AG04449 (cell line): ENCODE measurements around the gene SMPDL3B.

Experiments
- CTCF ChIA-PET: fragments of 350-600 bp; formaldehyde crosslinking; extraction: SDS; loops from one replicate; lab custom pipeline; 2021; ENCODE audit warnings: antibody characterized with exemption; lab: Yijun Ruan, JAX
- POLR2A ChIA-PET: fragments of 400-600, 350-600 bp; formaldehyde crosslinking; extraction: SDS; loops from one replicate; lab custom pipeline; 2020; ENCODE audit warnings: antibody characterized with exemption, inconsistent platforms; lab: Yijun Ruan, JAX
- DNase-seq: peaks from one replicate; pipeline ENCODE4 v3.0.0-alpha.2; 2010; ENCODE audit warnings: low read depth, low spot score
- H3K4me3 ChIP-seq: 2 replicates; pipeline ENCODE4 v1.5.1; 2011; ENCODE audit warnings: low read depth, mild to moderate bottlenecking, control low read depth, low read length
- CTCF ChIP-seq: IDR thresholded peaks from one replicate; pipeline ENCODE4 v1.5.1; 2011; ENCODE audit warnings: mild to moderate bottlenecking, moderate library complexity, low read length, control low read depth, inconsistent platforms; ENCODE audit not compliant: insufficient read depth; ENCODE audit errors: missing control alignments

The SMPDL3B gene

GRCh38 chr1:27934818-27935549, at the start of gene SMPDL3B:
Gene SMPDL3B (plus strand): TSS chr1:27935000. CDS start chr1:27935184, 184 bp downstream.
- TF ChIP-seq CTCF: peak; percentile 10
- POLR2A ChIA-PET: no interaction called here
- no peak for DNase-seq
- no peak within 1 kb of the TSS; the same call in 1 of the 2 replicates for H3K4me3 ChIP-seq
- CTCF ChIA-PET: no interaction called here

GRCh38 chr1:27885114-27885528, 49.7 kb upstream of the SMPDL3B start:
- POLR2A ChIA-PET: interaction anchor here (1.0 kb wide), 1 partner anchor 8 kb away, joined by 4 read pairs; no protein-coding TSS in a partner anchor
- DNase-seq: no peak
- CTCF ChIA-PET: no interaction called here
- H3K4me3 ChIP-seq: no peak overlapping the region
- TF ChIP-seq CTCF: no peak

- H3K4me3 ChIP-seq: no peak overlapping the region
- ChIA-PET CTCF (interaction anchor here (0.8 kb wide), 1 partner anchor 11 kb away, joined by 4 read pairs; no protein-coding TSS in a partner anchor), POLR2A (no interaction called here)
- TF ChIP-seq CTCF: no peak
- no peak for DNase-seq
Observed at GRCh38 chr1:27885621-27886352, 49.0 kb upstream of the SMPDL3B start.

- ChIA-PET CTCF (interaction anchor here (0.8 kb wide), 1 partner anchor 10 kb away, joined by 4 read pairs; no protein-coding TSS in a partner anchor), POLR2A (no interaction called here)
- H3K4me3 ChIP-seq: no peak overlapping the region
- DNase-seq: no peak
- TF ChIP-seq CTCF: no peak
Observed at GRCh38 chr1:27886353-27886679, 48.5 kb upstream of the SMPDL3B start.

GRCh38 chr1:27886744-27887143, 48.1 kb upstream of the SMPDL3B start:
- TF ChIP-seq CTCF: no peak
- DNase-seq: no peak
- H3K4me3 ChIP-seq: no peak overlapping the region
- ChIA-PET CTCF (no interaction called here), POLR2A (no interaction called here)
